ENCODE data around the gene RNF31.

Gene RNF31

DNA sequence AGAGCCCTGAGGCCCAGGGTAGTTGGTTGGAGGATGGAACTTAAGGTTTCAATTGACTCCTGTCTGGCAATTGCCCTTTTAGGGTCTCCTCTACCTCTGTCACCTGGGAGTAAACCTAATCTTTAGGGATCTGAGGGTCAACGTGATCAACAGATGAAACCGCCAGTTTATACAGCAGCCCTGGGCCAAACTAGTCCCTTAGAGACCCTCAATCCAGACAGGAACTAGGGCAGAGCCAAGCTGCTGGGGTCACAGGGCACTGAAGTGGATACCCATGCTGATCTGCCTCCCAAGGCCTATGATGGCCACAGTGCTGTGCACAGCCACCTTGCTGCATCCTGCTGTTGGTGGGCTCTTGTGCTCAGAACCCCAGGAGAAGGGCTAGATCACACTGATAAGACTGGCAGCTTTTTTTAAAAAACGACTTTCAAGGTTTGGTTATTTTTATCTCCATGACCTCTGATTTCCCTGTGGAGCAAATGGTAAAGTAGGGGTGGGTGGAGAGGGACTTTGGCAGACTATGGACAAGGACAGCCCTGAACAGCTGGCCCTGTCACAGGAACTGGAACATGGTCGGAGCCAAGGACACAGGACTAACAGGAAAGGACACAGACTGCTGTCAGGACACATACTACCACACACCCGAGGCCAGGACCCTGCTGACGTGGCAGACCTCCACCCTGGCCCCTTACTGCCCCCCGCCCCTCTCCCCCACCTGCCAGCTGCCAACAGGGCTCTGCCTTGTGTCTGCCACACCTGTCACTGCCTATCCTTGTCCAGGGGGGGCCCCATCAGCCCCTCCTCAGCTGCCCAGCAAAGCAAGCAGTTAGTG lies 16.4 kb upstream of the RNF31 start:
- peak overlapping the region; percentile 33; the same call in 1 of the 2 replicates for H3K9ac ChIP-seq (ENCODE audit: low read length)
- H3K4me2 ChIP-seq (ENCODE audit: low read length), result peak overlapping the region; percentile 44
- H3K4me1 ChIP-seq (ENCODE audit: low read length), result peaks cover 19% of the 10 kb centered on the region
- no peak for TF ChIP-seq EZH2phosphoT487 (IDR thresholded peaks at IDR 0.05; ENCODE audit: low read depth)
- TF ChIP-seq, protein P1, sequence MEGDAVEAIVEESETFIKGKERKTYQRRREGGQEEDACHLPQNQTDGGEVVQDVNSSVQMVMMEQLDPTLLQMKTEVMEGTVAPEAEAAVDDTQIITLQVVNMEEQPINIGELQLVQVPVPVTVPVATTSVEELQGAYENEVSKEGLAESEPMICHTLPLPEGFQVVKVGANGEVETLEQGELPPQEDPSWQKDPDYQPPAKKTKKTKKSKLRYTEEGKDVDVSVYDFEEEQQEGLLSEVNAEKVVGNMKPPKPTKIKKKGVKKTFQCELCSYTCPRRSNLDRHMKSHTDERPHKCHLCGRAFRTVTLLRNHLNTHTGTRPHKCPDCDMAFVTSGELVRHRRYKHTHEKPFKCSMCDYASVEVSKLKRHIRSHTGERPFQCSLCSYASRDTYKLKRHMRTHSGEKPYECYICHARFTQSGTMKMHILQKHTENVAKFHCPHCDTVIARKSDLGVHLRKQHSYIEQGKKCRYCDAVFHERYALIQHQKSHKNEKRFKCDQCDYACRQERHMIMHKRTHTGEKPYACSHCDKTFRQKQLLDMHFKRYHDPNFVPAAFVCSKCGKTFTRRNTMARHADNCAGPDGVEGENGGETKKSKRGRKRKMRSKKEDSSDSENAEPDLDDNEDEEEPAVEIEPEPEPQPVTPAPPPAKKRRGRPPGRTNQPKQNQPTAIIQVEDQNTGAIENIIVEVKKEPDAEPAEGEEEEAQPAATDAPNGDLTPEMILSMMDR (IDR thresholded peaks at IDR 0.05; ENCODE audit: low read depth, low read length), result no peak
- H3K36me3 ChIP-seq (replicated peaks; ENCODE audit: low read depth, low read length), result no peaks in the 10 kb centered on the region
- H3K9me3 ChIP-seq (ENCODE audit: insufficient read depth, low read length), result no peaks in the 10 kb centered on the region
- no peaks in the 10 kb centered on the region for H3K27me3 ChIP-seq (ENCODE audit: low read depth, low read length)
- H3K27ac ChIP-seq (ENCODE audit: low read length), result peak overlapping the region; percentile 50
- H3K4me3 ChIP-seq (ENCODE audit: low read length), result no peak overlapping the region; the same call in 1 of the 2 replicates
- H4K20me1 ChIP-seq (ENCODE audit: insufficient read depth, low read length), result no peaks in the 10 kb centered on the region
- 0 out of 2 replicates have a peak overlapping the region, but pooled peaks have one; percentile 19 for H2AFZ ChIP-seq (ENCODE audit: low read depth, low read length)
- no peaks in the 10 kb centered on the region; the same call in 1 of the 2 replicates for H3K79me2 ChIP-seq (ENCODE audit: low read length)

DNA sequence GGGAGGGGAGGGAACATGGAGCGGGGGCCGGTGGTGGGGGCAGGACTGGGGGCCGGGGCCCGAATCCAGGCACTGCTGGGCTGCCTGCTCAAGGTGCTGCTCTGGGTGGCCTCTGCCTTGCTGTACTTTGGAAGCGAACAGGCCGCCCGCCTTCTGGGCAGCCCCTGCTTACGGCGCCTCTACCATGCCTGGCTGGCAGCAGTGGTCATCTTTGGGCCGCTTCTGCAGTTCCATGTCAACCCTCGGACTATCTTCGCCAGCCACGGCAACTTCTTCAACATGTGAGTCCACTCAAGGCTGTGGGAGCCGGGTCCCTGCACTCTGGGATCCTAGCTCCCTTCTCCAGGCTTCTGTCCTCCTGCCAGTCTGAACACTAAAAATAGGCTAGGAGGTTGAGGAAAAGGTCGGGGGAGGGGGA lies 15.7 kb upstream of the RNF31 start:
- Histone ChIP-seq H3K36me3 (replicated peaks; ENCODE audit: low read depth, low read length) (peaks cover 1% of the 10 kb centered on the region), H3K9ac (ENCODE audit: low read length) (no peak overlapping the region), H4K20me1 (ENCODE audit: insufficient read depth, low read length) (no peaks in the 10 kb centered on the region), H3K4me1 (ENCODE audit: low read length) (peaks cover 19% of the 10 kb centered on the region), H3K4me2 (ENCODE audit: low read length) (no peak overlapping the region), H3K4me3 (ENCODE audit: low read length) (no peak overlapping the region), H2AFZ (ENCODE audit: low read depth, low read length) (no peak overlapping the region), H3K27ac (ENCODE audit: low read length) (no peak overlapping the region), H3K79me2 (ENCODE audit: low read length) (peaks cover 6% of the 10 kb centered on the region), H3K27me3 (ENCODE audit: low read depth, low read length) (no peaks in the 10 kb centered on the region), H3K9me3 (ENCODE audit: insufficient read depth, low read length) (no peaks in the 10 kb centered on the region)
- TF ChIP-seq EZH2phosphoT487 (IDR thresholded peaks at IDR 0.05; ENCODE audit: low read depth), result no peak
- TF ChIP-seq, protein P1 (IDR thresholded peaks at IDR 0.05; ENCODE audit: low read depth, low read length), result no peak

DNA sequence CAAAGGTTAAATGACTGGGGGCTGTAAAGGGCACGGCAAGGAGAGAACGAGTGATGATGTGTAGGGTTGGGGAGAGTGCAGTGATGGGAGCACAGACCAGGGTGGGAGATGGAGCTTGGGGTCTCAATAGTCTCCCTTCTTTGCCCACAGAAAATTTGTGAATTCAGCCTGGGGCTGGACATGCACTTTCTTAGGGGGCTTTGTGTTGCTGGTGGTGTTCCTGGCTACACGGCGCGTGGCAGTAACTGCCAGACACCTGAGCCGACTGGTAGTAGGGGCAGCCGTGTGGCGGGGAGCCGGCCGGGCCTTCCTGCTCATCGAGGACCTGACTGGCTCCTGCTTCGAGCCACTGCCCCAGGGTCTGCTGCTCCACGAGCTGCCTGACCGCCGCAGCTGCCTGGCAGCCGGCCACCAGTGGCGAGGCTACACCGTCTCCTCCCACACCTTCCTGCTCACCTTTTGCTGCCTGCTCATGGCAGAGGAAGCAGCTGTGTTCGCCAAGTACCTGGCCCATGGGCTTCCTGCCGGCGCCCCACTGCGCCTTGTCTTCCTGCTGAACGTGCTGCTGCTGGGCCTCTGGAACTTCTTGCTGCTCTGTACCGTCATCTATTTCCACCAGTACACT lies 15.1 kb upstream of the RNF31 start:
- no peaks in the 10 kb centered on the region for H3K27me3 ChIP-seq (ENCODE audit: low read depth, low read length)
- H3K36me3 ChIP-seq (replicated peaks; ENCODE audit: low read depth, low read length), result peaks cover 3% of the 10 kb centered on the region
- H3K79me2 ChIP-seq (ENCODE audit: low read length), result peaks cover 12% of the 10 kb centered on the region
- H3K9ac ChIP-seq (ENCODE audit: low read length), result no peak overlapping the region
- H4K20me1 ChIP-seq (ENCODE audit: insufficient read depth, low read length), result no peaks in the 10 kb centered on the region
- no peak for TF ChIP-seq EZH2phosphoT487 (IDR thresholded peaks at IDR 0.05; ENCODE audit: low read depth)
- TF ChIP-seq, protein P1 (IDR thresholded peaks at IDR 0.05; ENCODE audit: low read depth, low read length), result no peak
- H3K9me3 ChIP-seq (ENCODE audit: insufficient read depth, low read length), result no peaks in the 10 kb centered on the region
- no peak overlapping the region for H3K4me2 ChIP-seq (ENCODE audit: low read length)
- peaks cover 23% of the 10 kb centered on the region for H3K4me1 ChIP-seq (ENCODE audit: low read length)
- no peak overlapping the region for H2AFZ ChIP-seq (ENCODE audit: low read depth, low read length)
- no peak overlapping the region for H3K4me3 ChIP-seq (ENCODE audit: low read length)
- H3K27ac ChIP-seq (ENCODE audit: low read length), result no peak overlapping the region

DNA sequence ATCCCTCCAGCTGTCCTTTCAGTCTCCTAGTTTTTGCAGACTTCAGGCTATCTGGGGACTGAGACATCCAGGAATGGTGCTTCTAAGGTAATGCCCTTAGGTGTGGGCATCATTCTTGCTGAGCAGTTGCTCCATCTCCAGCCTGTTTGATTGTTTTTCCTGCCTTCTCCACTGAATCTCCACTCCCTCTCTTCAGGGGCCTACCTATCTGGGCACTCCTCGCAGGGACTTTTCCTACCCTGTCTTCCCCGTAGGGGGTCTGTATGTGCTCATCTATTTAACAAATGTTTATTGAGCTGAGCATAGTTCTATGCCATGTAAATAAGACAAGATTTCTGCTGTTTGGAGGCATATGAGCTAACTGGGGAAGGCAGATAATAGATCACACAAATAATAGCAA lies 14.3 kb upstream of the RNF31 start:
- H3K36me3 ChIP-seq (replicated peaks; ENCODE audit: low read depth, low read length), result peaks cover 10% of the 10 kb centered on the region
- H4K20me1 ChIP-seq (ENCODE audit: insufficient read depth, low read length), result no peaks in the 10 kb centered on the region
- H3K27ac ChIP-seq (ENCODE audit: low read length), result no peak overlapping the region
- peaks cover 28% of the 10 kb centered on the region for H3K4me1 ChIP-seq (ENCODE audit: low read length)
- TF ChIP-seq, protein P1 (IDR thresholded peaks at IDR 0.05; ENCODE audit: low read depth, low read length), result no peak
- TF ChIP-seq EZH2phosphoT487 (IDR thresholded peaks at IDR 0.05; ENCODE audit: low read depth), result no peak
- H3K9ac ChIP-seq (ENCODE audit: low read length), result no peak overlapping the region
- peaks cover 20% of the 10 kb centered on the region for H3K79me2 ChIP-seq (ENCODE audit: low read length)
- no peaks in the 10 kb centered on the region for H3K9me3 ChIP-seq (ENCODE audit: insufficient read depth, low read length)
- no peak overlapping the region for H3K4me2 ChIP-seq (ENCODE audit: low read length)
- no peaks in the 10 kb centered on the region for H3K27me3 ChIP-seq (ENCODE audit: low read depth, low read length)
- no peak overlapping the region for H2AFZ ChIP-seq (ENCODE audit: low read depth, low read length)
- H3K4me3 ChIP-seq (ENCODE audit: low read length), result no peak overlapping the region

Measured in OCI-LY3 (cell line).